K562 (cell line): ENCODE measurements around the gene GLG1. TPM values are rescaled to one million over a fixed set of nuclear protein-coding genes. Genes with fewer than 3 reads are reported as not detected.

ENCODE experiments used
- ATAC-seq: fragments of 200-7000 bp; cut with Tn5 transposase; 3 replicates; pipeline ENCODE4 v1.9.1; 2020; ENCODE audit warnings: moderate library complexity
- BruUV-seq: library from RNA; stranded (reverse); fragments of 400-500 nt; replicated peaks from 2 replicates; lab custom pipeline; 2021; lab: Mats Ljungman, UMichigan
- CTCF ChIA-PET: fragments of 300-600 bp; formaldehyde crosslinking; extraction: SDS; loops from one replicate; lab custom pipeline; 2021; ENCODE audit warnings: low intra/inter-chr PET ratio; lab: Yijun Ruan, JAX
- POLR2A ChIA-PET: fragments of 300-600, 350-650 bp; sonication (Branson Sonifier 250); formaldehyde crosslinking; extraction: SDS; loops from one replicate; lab custom pipeline; 2021; ENCODE audit warnings: antibody characterized with exemption, inconsistent platforms; lab: Yijun Ruan, JAX
- DNase-seq, 4 experiments: peaks; one replicate each; pipeline versions ENCODE4 v3.0.0 to v3.0.0-alpha.2; 2011 to 2018; ENCODE audit warnings: low spot score in 3 of 4, mixed read lengths in 3 of 4; ENCODE audit errors: extremely low read depth in 1 of 4
- FAIRE-seq: peaks from 2 replicates; lab custom pipeline; 2011; peaks lifted over from hg19 to GRCh38; lab: Jason Lieb, UNC
- H2AFZ ChIP-seq: 2 replicates; pipeline ENCODE4 v1.6.0; 2011; ENCODE audit warnings: low read depth, low read length, control low read depth, inconsistent platforms
- H3K27ac ChIP-seq: fragments of 200-600 bp; 3 replicates; pipeline ENCODE4 v1.8.0; 2011; ENCODE audit warnings: low read depth, mild to moderate bottlenecking, control low read depth, inconsistent platforms, low read length, moderate library complexity, mixed read lengths; ENCODE audit errors: extremely low read depth
- H3K27me3 ChIP-seq, 2 experiments: fragments of 300-600 bp in 1 of 2; 2 replicates in 1 of 2; 3 replicates in 1 of 2; pipeline versions ENCODE4 v1.6.0 to v1.8.0; 2011; ENCODE audit warnings: inconsistent platforms in 2 of 2, low read length in 2 of 2, mild to moderate bottlenecking in 1 of 2, mixed read lengths in 1 of 2, moderate library complexity in 1 of 2; ENCODE audit not compliant: control insufficient read depth in 2 of 2, insufficient read depth in 2 of 2
- H3K36me3 ChIP-seq: fragments of 300-600 bp; 3 replicates; pipeline ENCODE4 v1.8.0; 2011; ENCODE audit warnings: mild to moderate bottlenecking, low read length, inconsistent platforms; ENCODE audit not compliant: control insufficient read depth, insufficient read depth
- H3K4me1 ChIP-seq, 2 experiments: fragments of 200-600 bp in 1 of 2; replicated peaks in 1 of 2; 2 replicates in 1 of 2; 3 replicates in 1 of 2; pipeline versions ENCODE4 v1.5.1 to v1.8.0; 2011; ENCODE audit warnings: inconsistent platforms in 2 of 2, low read length in 2 of 2, mild to moderate bottlenecking in 1 of 2, mixed read lengths in 1 of 2, moderate library complexity in 1 of 2; ENCODE audit not compliant: control insufficient read depth in 2 of 2, insufficient read depth in 2 of 2
- H3K4me2 ChIP-seq: 2 replicates; pipeline ENCODE4 v1.6.1; 2011; ENCODE audit warnings: low read length, control low read depth, inconsistent platforms, mixed read lengths; ENCODE audit not compliant: insufficient read depth
- H3K4me3 ChIP-seq: fragments of 200-600 bp; sonication (generic), shearing (Covaris generic); 2 replicates; pipeline ENCODE4 v1.5.1; 2016; ENCODE audit warnings: control low read depth, inconsistent platforms
- H3K79me2 ChIP-seq: fragments of 200-600 bp; 3 replicates; pipeline ENCODE4 v1.8.0; 2011; ENCODE audit warnings: low read length, inconsistent platforms; ENCODE audit not compliant: control insufficient read depth, insufficient read depth
- H3K9ac ChIP-seq, 2 experiments: 2 replicates each; pipeline versions ENCODE4 v1.6.0 to v1.6.1; 2011; ENCODE audit warnings: low read depth in 2 of 2, low read length in 2 of 2, control low read depth in 1 of 2, inconsistent platforms in 1 of 2, mild to moderate bottlenecking in 1 of 2, mixed read lengths in 1 of 2; ENCODE audit not compliant: insufficient read depth in 1 of 2
- H3K9me1 ChIP-seq: one replicate; pipeline ENCODE4 v1.6.0; 2011; ENCODE audit warnings: inconsistent platforms, mild to moderate bottlenecking, low read length, moderate library complexity; ENCODE audit not compliant: control insufficient read depth, insufficient read depth
- H3K9me3 ChIP-seq: replicated peaks from 2 replicates; pipeline ENCODE4 v1.5.1; 2011; ENCODE audit warnings: low read depth, low read length, inconsistent platforms; ENCODE audit not compliant: control insufficient read depth, insufficient read depth
- H4K20me1 ChIP-seq: replicated peaks from 2 replicates; pipeline ENCODE4 v1.6.1; 2011; ENCODE audit warnings: low read length, inconsistent platforms, mixed read lengths; ENCODE audit not compliant: control insufficient read depth, insufficient read depth
- ARID3B ChIP-seq: fragments of 250-450 bp; sonication (Bioruptor Pico); IDR thresholded peaks from 2 replicates; pipeline ENCODE4 v1.4.0; 2020; ENCODE audit warnings: borderline replicate concordance
- BCL6 ChIP-seq: fragments of 250-450 bp; sonication (Bioruptor Pico); IDR thresholded peaks from 2 replicates; pipeline ENCODE4 v1.4.0; 2020
- CBFA2T2 ChIP-seq: fragments of 450-650 bp; conservative IDR thresholded peaks from 2 replicates; pipeline ENCODE4 v1.6.1; 2017; ENCODE audit warnings: mild to moderate bottlenecking
- ERF ChIP-seq: fragments of 450-650 bp; formaldehyde crosslinking; IDR thresholded peaks from 2 replicates; pipeline ENCODE4 v1.4.0; 2020; ENCODE audit warnings: mild to moderate bottlenecking, mixed read lengths
- HES1 ChIP-seq: fragments of 450-650 bp; IDR thresholded peaks from 2 replicates; pipeline ENCODE4 v1.6.1; 2016; ENCODE audit warnings: low read depth, mild to moderate bottlenecking, moderate library complexity
- IRF2 ChIP-seq: sonication (generic); formaldehyde crosslinking; IDR thresholded peaks from 2 replicates; pipeline ENCODE4 v1.8.1; 2022; ENCODE audit warnings: mild to moderate bottlenecking, missing genetic modification reagents
- PHB2 ChIP-seq: fragments of 450-650 bp; IDR thresholded peaks from 2 replicates; pipeline ENCODE4 v1.6.1; 2017; ENCODE audit warnings: low read depth
- SMARCB1 ChIP-seq: IDR thresholded peaks from 2 replicates; pipeline ENCODE4 v1.6.1; 2011; ENCODE audit warnings: improper control_type of control experiment, low read depth; ENCODE audit not compliant: insufficient read length
- TSC22D4 ChIP-seq: fragments of 450-650 bp; IDR thresholded peaks from 2 replicates; pipeline ENCODE4 v1.6.1; 2016; ENCODE audit warnings: missing genetic modification characterization, missing biosample characterization, control low read depth
- U2AF1 ChIP-seq: fragments of 200-400 bp; formaldehyde crosslinking; optimal IDR thresholded peaks from 2 replicates; pipeline ENCODE3; 2017; ENCODE audit warnings: mild to moderate bottlenecking, low read depth, low read length, moderate library complexity
- XRCC4 ChIP-seq: IDR thresholded peaks from one replicate; pipeline ENCODE4 v1.6.1; 2011; ENCODE audit not compliant: insufficient read depth, insufficient read length; ENCODE audit errors: extremely low read depth
- ZKSCAN3 ChIP-seq: fragments of 250-450 bp; sonication (Bioruptor Pico); IDR thresholded peaks from 2 replicates; pipeline ENCODE4 v1.4.0; 2020
- ZNF561 ChIP-seq: fragments of 450-650 bp; formaldehyde crosslinking; conservative IDR thresholded peaks from 2 replicates; pipeline ENCODE4 v1.4.0; 2020; ENCODE audit warnings: mild to moderate bottlenecking, moderate library complexity
- WGBS: fragments of 100-300 bp; shearing (Covaris generic); methylation state at CpG from one replicate; pipeline ENCODE4 v1.1.6; 2016; ENCODE audit warnings: low coverage, mixed read lengths; ENCODE audit not compliant: insufficient coverage; ENCODE audit errors: missing lambda C conversion rate; 5-methylcytosine and 5-hydroxymethylcytosine counted together
- in situ Hi-C: fragments of 300-500 bp; cut with MboI; formaldehyde crosslinking; loops from 4 replicates; pipeline ENCODE4 v1.15.0; 2018; ENCODE audit warnings: inconsistent platforms, mixed read lengths
- intact Hi-C: fragments of 100-400 bp; cut with micrococcal nuclease; formaldehyde crosslinking; loops from 2 replicates; pipeline ENCODE4 v1.14.2; 2022
- polyA plus RNA-seq, 8 experiments: library from polyadenylated mRNA; depleted of rRNA in 4 of 8; stranded (reverse) in 5 of 8; unstranded in 3 of 8; fragments of >200 nt; fragmentation: Nextera tagmentation in 2 of 8; fragmentation: Illumina TruSeq in 1 of 8; extraction: Ambion mirVana in 2 of 8; extraction: Trizol in 1 of 8; gene quantifications; 2 replicates each; pipeline versions ENCODE4 v1.2.1 to v1.2.3, GENCODE V29; 2011 to 2014; ENCODE audit warnings: inconsistent platforms in 1 of 8, missing spikeins in 1 of 8
- total RNA-seq, 7 experiments: library from RNA; depleted of rRNA in 6 of 7; stranded (reverse); fragments of >200 nt in 6 of 7; fragmentation: Illumina TruSeq in 2 of 7; extraction: Trizol in 2 of 7; gene quantifications; 2 replicates each; pipeline versions ENCODE4 v1.2.1 to v1.2.3, GENCODE V29; 2011 to 2021; ENCODE audit warnings: low replicate concordance in 1 of 7
- TF ChIP-seq, protein P1 (sequence below): fragments of 250-450 bp; sonication (Bioruptor Pico); IDR thresholded peaks from 2 replicates; pipeline ENCODE4 v1.8.0; 2022; ENCODE audit warnings: inconsistent platforms
- TF ChIP-seq, protein P2 (sequence below): sonication (generic); formaldehyde crosslinking; IDR thresholded peaks from 2 replicates; pipeline ENCODE4 v1.8.1; 2023; ENCODE audit warnings: mild to moderate bottlenecking, missing genetic modification reagents

GLG1 gene
- total and polyA plus RNA-seq, 9 of the 15 experiments (the other 6 are each of a cell fraction or from before 2014, with no cell fraction given): 6.2 to 36.0 (median 23.6) TPM

DNA sequence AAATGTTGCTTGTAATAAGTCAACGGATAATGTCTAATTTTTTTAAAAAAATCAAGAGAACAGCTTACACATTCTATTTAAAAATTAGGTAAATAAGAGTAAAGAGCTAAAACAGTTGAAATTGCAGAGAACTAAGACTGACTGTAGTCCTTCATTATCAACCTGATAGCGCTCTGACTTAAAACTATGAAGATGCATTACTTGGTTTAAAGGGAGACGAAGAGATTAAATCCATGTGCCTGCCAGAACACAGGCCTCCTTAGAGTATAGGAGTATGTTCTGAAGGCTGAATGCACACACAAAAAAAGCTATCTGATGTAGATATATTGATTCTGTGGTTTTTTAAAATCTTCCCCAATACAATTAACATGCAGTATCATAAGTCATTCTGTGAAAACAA lies 28.5 kb downstream of the GLG1 start:
- H3K9me1 ChIP-seq: no peaks in the 10 kb centered on the region
- H3K4me3 ChIP-seq: no peak overlapping the region
- ATAC-seq (no peak), FAIRE-seq (no peak), DNase-seq (no peak)
- 89% methylated on average over 3 of the region's 3 CpGs for WGBS
- peaks cover 5% of the 10 kb centered on the region for H4K20me1 ChIP-seq
- H3K4me2 ChIP-seq: no peak overlapping the region
- no peak overlapping the region for H2AFZ ChIP-seq
- no peak overlapping the region for H3K9ac ChIP-seq
- POLR2A ChIA-PET: interaction anchor here (0.6 to 1.0 kb wide), 3 partner anchors 10 to 37 kb away, joined by 3 read pairs; partner anchors contain the start of gene GLG1
- in situ Hi-C loops: no loop called here
- intact Hi-C loops: no loop called here
- peaks cover 0 to 4% of the 10 kb centered on the region in 2 experiments; a peak in 3 of 5 replicates for H3K4me1 ChIP-seq
- H3K9me3 ChIP-seq: no peaks in the 10 kb centered on the region
- CTCF ChIA-PET: no interaction called here
- no peak overlapping the region for H3K27ac ChIP-seq
- BruUV-seq: no TSS peak
- TF ChIP-seq BCL6 (CRISPR knock-in tag) (no peak), HES1 (no peak), ERF (CRISPR knock-in tag) (no peak), IRF2 (CRISPR knock-in tag) (no peak), TSC22D4 (tag) (no peak), PHB2 (no peak), SMARCB1 (no peak), ZKSCAN3 (CRISPR knock-in tag) (no peak), ARID3B (no peak), XRCC4 (no peak), ZNF561 (CRISPR knock-in tag) (no peak), CBFA2T2 (no peak), U2AF1 (no peak)
- TF ChIP-seq, protein P1, sequence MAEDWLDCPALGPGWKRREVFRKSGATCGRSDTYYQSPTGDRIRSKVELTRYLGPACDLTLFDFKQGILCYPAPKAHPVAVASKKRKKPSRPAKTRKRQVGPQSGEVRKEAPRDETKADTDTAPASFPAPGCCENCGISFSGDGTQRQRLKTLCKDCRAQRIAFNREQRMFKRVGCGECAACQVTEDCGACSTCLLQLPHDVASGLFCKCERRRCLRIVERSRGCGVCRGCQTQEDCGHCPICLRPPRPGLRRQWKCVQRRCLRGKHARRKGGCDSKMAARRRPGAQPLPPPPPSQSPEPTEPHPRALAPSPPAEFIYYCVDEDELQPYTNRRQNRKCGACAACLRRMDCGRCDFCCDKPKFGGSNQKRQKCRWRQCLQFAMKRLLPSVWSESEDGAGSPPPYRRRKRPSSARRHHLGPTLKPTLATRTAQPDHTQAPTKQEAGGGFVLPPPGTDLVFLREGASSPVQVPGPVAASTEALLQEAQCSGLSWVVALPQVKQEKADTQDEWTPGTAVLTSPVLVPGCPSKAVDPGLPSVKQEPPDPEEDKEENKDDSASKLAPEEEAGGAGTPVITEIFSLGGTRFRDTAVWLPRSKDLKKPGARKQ (CRISPR knock-in tag): no peak
- TF ChIP-seq, protein P2, sequence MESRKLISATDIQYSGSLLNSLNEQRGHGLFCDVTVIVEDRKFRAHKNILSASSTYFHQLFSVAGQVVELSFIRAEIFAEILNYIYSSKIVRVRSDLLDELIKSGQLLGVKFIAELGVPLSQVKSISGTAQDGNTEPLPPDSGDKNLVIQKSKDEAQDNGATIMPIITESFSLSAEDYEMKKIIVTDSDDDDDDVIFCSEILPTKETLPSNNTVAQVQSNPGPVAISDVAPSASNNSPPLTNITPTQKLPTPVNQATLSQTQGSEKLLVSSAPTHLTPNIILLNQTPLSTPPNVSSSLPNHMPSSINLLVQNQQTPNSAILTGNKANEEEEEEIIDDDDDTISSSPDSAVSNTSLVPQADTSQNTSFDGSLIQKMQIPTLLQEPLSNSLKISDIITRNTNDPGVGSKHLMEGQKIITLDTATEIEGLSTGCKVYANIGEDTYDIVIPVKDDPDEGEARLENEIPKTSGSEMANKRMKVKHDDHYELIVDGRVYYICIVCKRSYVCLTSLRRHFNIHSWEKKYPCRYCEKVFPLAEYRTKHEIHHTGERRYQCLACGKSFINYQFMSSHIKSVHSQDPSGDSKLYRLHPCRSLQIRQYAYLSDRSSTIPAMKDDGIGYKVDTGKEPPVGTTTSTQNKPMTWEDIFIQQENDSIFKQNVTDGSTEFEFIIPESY (CRISPR knock-in tag): no peak
- TF ChIP-seq, all 486 proteins: peak for 0
- H3K27me3 ChIP-seq: no peaks in the 10 kb centered on the region
- H3K36me3 ChIP-seq: no peaks in the 10 kb centered on the region
- H3K79me2 ChIP-seq: peaks cover 62% of the 10 kb centered on the region
